Glomerular visceral epithelial cell (primary cell): Measurements from ENCODE around the gene IQGAP2.

Experiments used
- DNase-seq: peaks from one replicate; pipeline ENCODE4 v3.0.0-alpha.2; 2016; ENCODE audit errors: extremely low spot score

The IQGAP2 gene

GRCh38 chr5:76383126-76383832, 19.8 kb upstream of the IQGAP2 start:
- DNase-seq, result no peak

DNA sequence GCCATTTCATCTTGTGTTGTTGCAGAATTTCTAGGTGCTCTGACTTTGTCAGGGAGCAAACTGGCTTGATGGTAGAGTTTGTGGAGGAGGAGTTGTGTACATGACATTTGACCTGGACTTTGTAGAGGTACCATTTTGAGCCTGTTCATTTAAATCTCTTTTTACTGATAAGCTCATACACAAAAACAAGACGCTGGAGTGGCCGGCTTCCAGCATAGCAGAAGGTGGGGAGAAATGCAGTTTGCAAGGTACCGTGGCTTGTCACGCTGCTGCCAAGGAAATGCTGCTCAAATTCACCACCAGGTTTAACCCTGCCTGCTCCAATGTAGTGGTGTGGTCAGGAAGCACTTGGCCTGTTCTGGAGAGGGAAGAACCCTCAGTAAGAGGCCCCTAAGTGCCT, 18.9 kb upstream of the IQGAP2 start:
- DNase-seq, result no peak

- no peak for DNase-seq
Measured at GRCh38 chr5:76384705-76385104, 18.4 kb upstream of the IQGAP2 start.

- DNase-seq, result no peak
Measured at GRCh38 chr5:76385540-76385939, 17.5 kb upstream of the IQGAP2 start.

- DNase-seq, result no peak
Measured at GRCh38 chr5:76386360-76386759, 16.7 kb upstream of the IQGAP2 start.

GRCh38 chr5:76388236-76388635, 14.8 kb upstream of the IQGAP2 start:
- DNase-seq, result no peak

DNA sequence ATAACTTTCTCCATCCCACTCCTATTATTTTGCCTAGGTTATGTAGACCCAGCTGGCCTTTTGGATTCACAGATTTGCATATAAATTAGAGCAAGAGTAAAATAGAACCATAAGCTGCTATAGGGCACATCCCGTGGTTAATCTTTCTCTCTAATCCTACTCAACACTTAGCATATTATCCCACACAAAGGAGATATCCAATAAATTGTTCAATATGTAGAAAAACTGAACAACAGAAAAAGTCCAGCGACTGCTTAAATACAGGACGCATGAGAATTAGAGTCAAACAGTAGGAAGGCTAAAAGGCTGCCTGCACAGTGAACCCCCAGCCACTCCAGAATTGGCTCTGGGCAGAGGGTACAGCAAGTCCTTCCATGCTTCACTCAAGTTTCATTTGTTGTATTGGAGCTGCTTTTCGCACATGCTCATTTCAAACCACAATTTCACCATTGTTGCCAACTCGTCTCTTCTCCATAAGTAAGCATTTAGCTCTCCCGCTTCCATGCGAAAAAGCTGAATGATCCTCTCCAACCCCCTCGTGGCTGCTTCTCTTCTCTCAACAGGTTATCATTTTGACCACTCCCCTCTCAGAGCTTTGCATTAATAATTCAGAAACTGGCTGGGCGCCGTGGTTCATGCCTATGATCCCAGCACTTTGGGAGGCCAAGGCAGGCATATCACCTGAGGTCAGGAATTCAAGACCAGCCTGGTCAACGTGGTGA, 14.1 kb upstream of the IQGAP2 start:
- no peak for DNase-seq

- no peak for DNase-seq
Measured at GRCh38 chr5:76389513-76390154, 13.5 kb upstream of the IQGAP2 start.

DNA sequence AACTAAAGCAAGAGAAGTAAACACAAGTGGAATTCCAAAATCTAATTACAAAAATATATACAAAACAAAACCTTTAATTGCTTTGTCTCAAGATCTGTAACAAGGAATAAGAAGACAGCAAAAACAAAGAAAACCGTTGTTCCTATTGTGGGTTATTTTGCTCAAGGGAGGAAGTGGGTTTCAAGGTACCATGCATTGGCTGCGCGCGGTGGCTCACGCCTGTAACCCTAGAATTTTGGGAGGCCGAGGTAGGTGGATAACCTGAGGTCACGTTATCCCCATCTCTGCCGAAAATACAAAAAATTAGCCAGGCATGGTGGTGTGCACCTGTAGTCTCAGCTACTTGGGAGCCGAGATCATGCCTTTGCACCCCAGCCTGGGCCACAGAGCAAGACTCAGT, 12.1 kb upstream of the IQGAP2 start:
- no peak for DNase-seq

DNA sequence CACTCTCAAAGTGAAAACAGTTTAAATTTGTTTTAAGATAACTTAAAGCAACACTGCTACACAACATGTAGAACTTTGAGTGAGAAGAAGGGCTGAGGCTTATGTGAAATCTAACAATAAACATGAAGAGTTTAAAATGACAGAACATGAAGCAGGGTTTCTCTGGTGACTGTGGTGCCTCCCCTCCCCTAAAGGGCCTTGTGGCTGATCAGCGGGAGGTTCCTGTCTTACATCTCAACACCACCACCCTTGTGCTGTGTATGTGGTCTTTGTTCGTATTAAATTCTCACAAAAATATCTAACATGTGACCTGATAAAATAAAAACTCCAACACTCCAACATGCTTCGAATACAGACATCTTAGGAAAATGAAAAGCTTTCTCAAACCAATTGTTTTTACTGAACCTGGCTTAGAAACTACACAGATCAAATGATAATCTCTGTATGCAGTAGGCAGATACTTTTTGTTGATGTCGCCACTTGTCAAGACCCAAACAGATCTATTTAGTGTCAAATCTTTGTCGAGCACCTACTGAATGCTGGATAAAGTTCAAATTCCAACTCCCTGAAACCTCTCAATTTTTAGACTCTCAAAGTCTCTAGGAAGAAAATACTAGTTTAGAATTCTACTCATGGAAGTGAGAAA, 9.9 kb upstream of the IQGAP2 start:
- no peak for DNase-seq

DNA sequence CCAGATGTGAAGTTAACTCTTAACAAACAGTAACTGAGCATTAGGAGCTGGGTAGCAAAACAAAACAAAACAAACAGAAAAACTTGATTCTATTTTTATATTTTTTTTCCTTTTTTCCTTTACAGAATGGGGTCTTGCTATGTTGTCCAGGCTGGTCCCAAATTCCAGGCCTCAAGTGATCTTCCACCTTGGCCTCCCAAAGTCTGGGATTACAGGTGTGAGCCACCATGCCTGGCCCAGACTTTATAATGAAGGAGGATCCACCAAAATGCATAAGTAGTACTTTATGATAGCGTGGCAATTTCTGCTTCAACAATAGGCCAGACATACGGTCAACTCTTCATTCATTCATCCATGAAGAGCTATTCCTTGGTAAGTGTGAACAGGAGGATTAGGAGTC, 5.9 kb upstream of the IQGAP2 start:
- no peak for DNase-seq

- no peak for DNase-seq
Measured at GRCh38 chr5:76399268-76399667, 3.8 kb upstream of the IQGAP2 start.

DNA sequence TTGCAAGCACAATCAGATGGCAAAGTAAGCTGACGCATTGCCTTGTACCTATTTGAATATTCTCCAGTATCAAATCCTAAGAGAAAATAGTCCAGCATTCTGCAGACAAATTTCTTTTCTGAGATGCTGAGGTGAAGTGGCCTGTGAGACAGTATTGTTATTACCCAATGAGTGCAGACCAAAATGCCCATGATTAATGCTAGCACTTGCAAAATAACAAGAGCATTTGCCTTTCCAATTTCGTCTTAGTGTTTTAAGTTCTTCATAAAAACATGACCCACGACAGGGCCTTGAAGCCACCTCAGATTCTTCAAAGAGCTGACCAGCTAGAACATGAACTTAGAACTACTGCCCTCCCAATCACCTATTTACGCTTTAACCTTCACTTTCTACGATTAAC, 2.6 kb upstream of the IQGAP2 start:
- DNase-seq, result no peak

DNA sequence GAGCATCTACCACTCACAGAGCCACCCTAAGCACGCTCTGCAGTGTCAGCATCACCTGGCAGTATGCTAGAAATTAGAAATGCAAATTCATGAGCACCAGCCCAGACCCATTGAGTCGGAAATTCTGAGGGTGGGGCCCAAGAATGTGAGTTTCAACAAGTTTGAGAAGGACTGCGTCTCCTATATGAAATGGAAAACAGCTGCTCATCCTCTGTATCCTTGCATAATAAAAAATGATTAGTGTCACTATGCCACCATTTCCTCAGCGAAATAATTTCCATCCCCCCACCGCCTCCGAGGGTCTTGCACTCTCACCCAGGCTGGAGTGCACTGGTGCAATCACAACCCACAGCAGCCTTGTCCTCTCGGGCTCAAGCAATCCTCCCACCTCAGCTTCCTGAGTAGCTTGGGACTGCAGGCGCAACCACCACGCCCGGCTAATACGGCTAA, 1.3 kb upstream of the IQGAP2 start:
- DNase-seq, result no peak

DNA sequence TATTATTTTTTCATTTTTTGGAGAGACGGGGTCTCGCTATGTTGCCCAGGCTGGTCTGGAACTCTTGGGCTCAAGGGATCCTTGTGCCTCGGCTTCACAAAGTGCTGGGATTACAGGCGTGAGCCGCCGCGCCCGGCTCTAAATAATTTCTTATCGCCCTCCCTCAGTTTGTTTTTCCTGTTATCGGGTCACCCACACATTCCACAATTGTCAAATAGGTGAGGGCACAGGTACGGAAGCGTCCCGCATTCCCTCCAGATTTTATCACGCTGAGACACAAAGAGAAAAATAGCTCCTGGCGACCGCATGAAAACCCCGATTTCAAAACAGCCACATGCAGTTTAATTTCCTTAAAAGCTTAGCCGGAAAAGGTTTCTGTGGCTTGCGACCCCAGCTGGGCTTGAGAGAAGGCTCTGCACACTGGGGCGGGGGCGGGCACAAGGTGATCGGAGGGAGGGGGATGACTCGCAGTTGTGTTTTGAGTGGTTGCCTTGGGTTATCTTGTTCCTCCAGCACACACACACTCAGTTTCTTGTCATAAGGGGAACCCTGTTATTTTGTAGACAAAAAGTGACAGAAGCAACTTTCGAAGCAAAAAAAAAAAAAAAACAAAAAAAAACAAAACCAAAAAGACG, 717 bp upstream of the IQGAP2 start:
- DNase-seq, result no peak

DNA sequence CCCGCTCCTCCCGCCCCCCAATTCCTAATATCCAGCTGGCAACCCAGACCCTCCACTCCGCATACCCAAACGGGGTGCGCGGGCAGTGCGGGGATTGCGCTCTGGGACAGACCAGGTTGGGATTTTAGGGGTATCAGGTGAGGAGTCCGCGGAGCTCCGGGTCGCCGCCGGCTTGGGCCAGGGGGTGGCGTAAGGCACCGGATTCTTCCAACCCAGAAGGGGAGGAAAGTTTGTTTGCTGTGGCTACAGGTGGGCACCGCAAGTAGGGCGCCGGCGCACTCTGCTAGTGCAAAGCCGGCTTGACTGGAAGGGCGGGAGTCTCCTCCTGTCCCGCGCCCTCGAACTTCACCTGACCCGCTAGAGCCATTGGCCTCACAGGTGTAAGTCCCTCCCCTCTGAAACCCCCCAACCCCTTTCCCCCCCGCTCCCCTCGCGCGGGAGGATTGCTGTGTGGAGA, 709 bp downstream of the IQGAP2 start:
- no peak for DNase-seq

- no peak for DNase-seq
Measured at GRCh38 chr5:76404223-76405211, 1.4 kb downstream of the IQGAP2 start.

GRCh38 chr5:76406014-76406413, 2.9 kb downstream of the IQGAP2 start:
- DNase-seq, result no peak

DNA sequence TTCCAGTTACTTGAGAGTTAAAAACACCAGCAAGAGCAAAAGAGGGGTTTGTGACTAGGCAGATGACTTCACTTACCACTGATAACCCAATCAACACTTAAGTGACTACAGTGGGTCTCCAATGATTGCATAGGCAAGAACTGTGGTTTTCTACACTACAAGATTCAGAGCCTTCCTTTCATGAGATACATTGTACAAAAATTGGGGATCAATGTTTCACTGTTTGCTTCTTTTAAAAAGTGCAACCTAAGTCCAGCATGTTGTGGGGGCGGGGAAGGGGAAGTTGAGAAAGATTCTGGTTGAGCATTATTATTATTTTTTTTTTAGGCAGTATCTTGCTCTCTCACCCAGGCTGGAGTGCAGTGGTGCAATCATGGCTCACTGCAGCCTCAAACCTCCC, 3.6 kb downstream of the IQGAP2 start:
- DNase-seq, result no peak

DNA sequence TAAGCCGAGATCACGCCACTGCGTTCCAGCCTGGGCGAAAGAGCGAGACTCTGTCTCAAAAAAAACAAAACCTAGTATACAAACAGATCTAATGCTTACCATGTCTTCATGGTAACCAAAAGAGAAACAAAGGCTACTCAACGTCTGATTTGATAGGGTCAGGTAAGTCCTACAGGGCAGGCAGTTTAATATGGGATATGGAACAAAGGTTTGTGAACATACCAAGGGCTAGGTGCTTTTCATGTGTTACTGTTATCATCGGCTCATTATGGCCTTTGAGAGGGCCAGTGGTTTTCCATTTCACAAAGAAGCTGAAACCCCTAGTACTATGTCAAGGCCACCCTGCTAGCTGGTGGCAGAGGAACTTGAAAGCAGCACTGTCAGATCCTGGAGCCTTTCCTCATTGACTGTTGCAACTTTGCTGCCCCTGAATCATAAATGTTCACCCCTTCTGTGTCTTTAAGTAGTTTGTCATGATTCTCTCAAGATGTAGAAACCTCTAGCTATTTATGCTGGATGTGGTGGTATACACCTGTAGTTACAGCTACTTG, 5.1 kb downstream of the IQGAP2 start:
- no peak for DNase-seq
